Measurements from ENCODE around the gene LCAT.
"Not testable (repeated sequence)": the region's sequence is repeated elsewhere in the genome, so short reads cannot be mapped to it uniquely, and the experiment has no call there.

The LCAT gene, protein sequence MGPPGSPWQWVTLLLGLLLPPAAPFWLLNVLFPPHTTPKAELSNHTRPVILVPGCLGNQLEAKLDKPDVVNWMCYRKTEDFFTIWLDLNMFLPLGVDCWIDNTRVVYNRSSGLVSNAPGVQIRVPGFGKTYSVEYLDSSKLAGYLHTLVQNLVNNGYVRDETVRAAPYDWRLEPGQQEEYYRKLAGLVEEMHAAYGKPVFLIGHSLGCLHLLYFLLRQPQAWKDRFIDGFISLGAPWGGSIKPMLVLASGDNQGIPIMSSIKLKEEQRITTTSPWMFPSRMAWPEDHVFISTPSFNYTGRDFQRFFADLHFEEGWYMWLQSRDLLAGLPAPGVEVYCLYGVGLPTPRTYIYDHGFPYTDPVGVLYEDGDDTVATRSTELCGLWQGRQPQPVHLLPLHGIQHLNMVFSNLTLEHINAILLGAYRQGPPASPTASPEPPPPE

DNA sequence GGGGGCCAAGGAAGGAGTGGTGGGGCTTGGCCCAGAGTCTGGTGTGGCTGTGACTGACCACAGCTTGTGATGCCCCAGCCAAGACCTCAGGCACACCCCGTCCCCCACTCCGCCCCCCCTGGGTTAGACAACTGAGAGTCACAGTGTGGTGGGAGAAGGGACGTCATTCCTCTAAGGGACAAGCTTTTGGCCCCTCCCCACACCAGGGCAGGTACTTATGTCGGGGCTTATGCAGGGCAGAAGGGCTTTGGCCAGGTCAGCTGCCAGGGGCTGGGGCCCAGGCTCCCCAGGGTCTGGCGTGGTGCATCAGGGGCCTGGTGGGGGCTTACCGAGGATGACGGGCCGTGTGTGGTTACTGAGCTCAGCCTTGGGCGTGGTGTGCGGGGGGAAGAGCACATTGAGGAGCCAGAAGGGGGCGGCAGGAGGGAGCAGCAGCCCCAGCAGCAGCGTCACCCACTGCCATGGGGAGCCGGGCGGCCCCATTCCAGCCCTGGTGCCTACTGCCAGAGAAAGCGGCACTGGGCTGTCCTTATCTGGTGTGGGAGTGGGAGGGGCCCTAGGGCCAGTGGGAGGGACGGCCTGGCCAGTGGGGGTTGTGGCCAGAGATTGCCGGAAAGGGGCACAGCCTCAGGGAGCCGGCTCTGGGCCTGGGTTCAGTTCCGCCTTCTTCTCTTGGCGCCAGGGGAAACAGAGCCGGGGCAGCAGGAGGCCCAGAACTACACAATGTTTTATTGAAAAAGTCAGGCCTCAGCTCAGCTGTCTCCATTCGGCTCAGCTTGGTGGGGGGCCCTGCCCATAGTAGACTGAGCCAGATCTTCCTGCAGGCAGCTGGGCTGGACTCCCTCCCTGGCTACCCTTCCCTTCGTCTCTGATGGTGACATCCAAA lies at the start of gene LCAT:
LCAT (minus strand) TSS at position 502 of the 886 bp plus-strand sequence; CDS start at position 483, 19 bp downstream.
- no peak for DNase-seq

DNA sequence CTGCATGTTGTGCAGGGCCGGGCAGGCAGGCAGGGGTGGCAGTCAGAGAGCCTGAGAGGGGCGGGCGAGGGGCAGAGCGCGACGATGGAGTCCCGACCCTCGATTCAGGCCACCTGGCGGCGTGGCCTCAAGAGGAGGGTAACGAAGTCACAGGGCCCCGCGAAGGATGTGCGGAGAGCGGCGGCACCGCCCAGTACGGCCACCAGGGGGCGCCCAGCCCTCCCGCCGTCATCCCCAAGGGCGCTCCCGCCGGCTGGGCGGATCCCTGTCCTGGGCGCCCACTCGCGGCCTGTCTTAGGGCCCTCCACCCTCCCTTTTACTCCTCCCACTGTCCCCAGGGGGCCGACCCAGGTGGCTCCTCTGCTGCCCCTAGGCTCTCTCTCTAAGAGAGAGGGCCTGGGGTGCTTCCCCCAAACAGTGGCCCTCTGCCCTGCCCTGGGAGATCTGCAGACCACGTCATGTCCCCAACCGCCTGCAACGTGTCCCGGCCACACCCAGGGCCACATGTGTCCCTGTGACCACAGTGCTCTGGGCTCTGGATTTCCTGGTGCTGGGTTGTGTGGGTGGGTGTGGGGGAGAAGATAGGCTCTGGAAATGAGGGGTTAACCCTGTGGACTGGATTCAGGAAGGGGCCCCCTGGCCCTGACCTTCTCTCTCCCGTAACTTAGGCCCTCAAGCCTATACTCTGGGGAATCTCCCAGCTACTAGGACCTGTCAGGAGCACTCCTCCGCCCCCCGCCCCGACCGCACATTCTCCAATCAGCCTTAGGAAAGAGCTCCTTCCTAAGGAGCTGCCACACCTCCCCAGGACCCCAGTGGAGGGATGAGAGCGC lies 49.5 kb upstream of the LCAT start:
- DNase-seq, result peak; percentile 63

DNA sequence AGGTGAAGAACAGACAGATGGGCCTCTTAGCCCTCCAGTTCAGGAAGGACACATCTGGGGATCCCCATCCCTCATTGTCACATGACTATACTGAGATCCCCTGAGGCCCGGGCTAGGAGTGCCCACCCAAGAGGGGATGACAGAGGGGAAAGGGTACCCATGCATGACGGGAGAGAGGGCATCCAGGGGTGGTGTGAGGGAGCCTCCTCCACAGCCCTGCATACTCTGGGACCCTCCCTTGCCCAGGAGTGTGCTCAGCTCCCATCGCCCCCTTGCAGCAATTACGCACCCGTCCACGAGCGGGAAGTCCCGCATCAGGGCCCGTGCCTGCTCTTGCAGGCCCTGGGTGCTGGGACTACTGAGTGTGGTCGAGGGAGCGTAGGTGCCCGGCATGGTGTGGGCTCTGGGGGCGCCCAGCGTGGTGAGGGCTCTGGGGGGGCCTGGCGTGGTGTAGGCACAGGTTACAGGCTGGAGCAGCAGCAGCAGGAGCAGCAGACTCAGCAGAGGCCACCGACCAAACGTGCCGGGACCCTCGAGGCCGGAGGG lies 48.8 kb upstream of the LCAT start:
- no peak for DNase-seq

DNA sequence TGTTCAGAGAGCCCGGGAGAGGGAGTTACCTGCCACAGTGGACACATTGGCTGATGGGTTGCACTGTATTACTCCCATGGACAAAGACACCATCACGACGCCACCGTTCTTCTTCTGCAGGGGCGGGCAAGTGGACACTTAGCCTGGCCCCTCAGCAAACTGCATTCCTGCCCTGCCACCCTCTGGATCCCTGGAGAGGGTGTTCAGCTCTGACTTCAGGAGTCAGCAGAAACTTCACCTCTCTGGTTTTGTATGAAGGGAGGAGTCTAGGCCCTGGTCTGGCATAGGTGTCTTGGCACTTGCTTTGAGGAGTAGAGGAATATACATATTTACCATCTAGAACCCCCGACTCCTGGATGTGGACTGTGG lies 46.1 kb upstream of the LCAT start:
- no peak for DNase-seq

DNA sequence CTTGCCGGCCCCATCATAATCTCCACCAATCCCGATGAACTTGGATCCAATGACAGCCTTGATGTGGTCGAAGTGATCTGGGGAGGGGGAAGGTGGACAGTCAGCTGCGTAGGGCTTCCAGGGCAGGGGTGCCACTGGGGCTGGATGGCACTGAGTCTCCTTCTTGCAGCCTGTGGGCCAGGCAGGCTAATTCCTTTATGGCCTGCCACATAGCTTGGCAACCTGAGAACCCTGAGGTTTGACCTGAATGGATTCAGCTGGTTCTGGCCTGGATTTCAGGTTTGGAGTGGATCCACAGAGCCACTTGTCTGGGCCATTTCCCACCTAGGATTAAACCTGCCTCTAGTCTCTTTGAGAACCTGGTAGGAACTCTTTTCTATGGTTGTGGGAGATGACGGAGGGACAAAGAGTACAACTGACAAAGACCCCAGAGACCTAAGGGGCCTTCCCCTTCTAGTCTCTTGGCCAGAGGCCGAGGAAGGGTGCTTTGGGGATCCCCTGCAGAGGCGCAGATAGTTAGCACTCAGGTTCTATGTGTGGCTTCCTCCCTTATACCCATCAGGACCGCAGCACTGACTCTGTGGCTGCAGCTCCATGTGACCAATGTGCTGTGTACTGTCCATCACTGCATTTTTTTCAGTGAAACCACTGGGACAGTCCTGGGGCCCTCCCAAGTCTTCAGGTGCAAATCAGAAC lies 45.5 kb upstream of the LCAT start:
- DNase-seq, result no peak

DNA sequence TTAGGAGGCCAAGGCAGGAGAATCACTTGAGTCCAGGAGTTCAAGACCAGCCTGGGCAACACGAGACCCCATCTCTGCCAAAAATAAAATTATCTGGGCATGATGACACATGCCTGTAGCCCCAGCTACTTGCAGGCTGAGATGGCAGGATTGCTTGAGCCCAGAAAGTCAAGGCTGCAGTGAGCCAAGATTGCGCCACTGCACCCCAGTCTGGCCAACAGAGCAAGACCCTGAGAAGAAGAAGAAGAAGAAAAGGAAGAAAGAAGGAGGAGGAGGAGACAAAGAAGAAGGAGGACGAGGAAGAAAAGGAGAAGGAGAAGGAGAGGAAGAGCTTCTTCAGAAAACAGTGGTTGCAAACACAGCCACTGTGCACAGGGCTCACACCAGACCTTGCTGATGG lies 44.8 kb upstream of the LCAT start:
- no peak for DNase-seq

DNA sequence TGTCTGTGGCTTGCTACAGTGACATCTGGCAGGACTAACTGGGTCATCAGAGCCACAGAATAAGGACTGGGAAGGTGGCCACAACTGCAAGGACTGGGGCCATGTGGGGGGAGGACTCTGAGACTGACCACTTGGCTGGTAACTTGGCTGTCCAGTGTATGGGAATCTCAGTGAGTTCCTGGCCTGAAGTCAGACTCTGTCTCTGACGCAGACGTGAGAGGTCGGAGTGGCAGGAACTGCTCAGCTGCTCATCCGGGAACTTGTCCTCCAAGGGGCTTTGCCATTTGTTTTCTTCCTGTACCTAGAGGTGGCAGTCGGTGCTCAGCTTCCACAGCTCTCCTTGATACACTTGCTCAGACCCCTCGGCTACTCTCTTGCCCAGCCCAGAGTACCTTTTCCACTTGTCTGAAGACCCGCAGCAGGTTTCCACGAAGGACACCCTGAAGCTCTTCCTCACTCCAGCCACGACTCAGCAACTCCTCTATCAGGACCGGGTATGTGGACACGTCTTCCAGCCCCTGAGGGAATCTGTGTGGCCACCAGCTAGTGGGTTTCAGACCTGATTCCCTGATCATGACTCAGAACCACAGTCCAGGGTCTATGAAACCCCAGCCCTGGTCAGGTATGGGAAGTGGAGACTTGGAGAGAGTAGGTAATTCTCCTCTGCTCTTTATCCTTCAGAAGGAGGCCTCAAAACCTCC lies 43.7 kb upstream of the LCAT start:
- no peak for DNase-seq

DNA sequence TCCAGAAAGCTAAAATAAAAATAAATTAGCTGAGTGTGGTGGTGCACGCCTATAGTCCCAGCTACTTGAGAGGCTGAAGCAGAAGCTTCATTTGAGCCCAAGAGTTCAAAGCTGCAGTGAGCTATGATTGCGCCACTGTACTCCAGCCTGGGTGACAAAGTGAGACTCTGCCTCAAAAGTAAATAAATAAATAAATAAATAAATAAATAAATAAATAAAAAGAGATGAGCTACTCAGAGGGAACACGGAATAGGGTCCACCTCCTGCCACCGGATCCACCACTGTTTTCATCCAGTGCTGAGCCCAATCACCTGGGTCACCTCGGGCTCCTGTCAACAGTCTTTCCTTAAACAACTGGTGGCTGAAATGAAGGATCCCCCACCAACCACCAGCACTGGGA lies 43.0 kb upstream of the LCAT start:
- DNase-seq, result no peak

DNA sequence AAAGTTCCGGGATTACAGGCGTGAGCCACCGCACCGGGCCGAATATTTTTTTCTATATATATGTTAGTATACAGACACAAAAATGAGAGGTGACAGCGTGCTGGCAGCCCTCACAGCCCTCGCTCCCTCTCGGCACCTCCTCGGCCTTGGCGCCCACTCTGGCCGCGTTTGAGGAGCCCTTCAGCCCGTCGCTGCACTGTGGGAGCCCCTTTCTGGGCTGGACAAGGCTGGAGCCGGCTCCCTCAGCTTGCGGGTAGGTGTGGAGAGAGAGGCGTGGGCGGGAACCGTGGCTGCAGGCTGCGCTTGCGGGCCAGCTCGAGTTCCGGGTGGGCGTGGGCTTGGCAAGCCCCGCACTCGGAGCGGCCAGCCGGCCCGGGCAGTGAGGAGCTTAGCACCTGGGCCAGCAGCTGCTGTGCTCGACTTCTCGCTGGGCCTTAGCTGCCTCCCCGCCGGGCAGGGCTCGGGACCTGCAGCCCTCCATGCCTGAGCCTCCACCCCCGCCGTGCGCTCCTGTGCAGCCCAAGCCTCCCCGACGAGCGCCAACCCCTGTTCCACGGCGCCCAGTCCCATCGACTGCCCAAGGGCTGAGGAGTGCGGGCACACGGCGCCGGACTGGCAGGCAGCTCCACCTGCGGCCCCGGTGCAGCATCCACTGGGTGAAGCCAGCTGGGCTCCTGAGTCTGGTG lies 38.2 kb upstream of the LCAT start:
- no peak for DNase-seq

DNA sequence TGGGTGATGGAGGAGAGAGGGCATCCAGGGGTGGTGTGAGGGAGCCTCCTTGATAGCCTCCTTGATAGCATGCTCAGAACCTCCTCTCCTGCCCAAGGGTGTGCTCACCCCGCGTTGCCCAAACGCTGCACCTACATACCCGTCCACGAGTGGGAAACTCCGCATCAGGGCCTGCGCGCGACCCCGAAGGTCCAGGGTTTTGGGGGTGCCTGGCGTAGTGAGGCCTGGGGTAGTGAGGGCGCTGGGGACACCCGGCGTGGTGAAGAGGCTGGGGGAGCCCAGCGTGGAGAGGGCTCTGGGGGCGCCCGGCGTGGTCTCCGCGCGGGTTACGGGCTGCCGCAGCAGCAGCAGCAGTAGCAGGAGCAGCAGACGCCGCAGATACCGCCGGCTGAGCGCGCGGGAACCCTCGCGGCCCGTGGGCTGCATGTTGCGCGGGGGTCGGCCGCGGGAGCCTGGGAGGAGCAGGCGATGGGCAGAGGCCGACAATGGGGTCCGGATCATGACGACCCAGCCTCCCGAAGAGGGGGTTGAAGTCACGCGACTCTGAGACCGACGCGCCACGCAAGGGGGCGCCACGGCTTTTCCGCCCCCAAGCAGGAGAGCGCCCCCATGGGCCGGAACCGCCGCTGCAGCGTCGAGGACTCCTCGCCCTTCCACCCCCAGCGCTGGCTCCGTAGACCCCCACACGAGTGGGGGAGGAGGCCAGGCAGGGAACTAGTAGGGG lies 36.2 kb upstream of the LCAT start, which contains the start of gene DPEP3:
DPEP3 (minus strand) TSS at position 545 of the 724 bp plus-strand sequence; CDS start at position 426, 119 bp downstream.
- no peak for DNase-seq

DNA sequence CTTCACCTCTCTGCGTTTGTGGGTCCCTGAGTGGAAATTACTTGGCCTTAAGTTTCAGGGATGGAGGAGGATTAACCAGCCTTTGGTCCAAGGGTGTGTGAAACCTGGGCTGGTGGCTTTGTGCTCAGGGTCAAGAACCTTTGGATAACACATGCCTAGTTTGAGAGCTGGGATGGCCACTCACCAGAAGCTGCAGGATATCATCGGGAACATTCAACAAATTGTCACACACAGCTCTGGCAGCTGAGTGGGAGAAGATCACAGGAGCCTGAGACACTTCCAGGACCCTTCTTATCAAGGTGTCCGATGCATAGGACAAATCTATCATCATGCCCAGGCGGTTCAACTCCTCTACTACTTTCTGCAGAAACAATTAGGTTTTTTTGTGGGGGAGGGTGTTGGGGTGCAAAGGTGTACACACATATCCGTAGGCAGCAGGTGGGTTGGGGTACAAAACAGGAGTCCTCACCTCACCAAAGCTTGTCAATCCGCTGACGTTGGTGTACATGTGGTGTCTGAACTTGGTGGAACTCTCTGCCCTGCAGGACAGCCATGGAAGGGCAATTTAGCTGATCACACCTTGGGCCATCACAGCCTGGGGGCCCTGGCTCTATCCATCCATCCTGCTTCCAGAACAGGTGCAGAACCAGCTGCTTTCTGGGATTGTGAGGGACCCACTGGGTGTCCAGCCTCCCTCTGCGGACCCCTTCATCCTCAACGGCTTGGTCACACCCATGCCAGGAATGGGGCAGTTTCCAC lies 33.7 kb upstream of the LCAT start:
- DNase-seq, result no peak

DNA sequence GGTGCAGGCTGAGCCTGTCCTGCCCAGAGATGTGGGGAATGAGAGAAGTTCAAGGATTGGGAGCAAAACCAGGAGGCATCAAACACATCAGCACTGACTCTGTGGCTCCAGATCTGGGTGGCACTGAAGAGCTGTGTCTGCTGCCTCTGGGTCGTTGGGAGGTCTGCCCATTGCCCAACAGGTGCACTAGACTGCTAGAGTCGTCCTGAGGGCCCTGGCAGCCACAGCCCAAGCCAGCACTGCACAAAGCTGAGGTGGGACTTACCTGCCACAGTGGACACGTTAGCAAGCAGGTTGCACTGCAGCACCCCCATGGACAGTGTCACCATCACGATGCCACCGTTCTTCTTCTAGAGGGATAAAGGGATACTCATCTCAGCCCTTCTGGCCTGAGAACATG lies 33.1 kb upstream of the LCAT start:
- no peak for DNase-seq

DNA sequence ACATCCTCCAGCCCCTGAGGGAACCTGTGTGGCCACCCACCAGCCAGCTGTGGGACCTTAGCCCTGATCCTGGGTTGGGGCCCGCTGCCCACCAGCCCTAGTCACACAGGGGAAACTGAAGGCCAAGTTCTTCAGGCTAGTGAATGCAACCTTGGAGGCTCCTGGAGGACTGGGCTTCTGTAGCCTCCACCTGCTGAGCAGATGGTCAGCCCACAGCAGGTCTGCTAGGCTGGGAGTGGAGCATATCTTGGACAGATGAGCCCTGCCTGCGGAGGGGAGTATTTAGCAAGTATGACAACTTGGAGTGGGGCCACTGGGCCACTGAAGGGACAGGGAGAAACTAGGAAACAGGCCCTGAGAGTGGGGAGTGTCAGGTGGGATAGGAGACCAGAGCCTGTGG lies 32.3 kb upstream of the LCAT start:
- no peak for DNase-seq

DNA sequence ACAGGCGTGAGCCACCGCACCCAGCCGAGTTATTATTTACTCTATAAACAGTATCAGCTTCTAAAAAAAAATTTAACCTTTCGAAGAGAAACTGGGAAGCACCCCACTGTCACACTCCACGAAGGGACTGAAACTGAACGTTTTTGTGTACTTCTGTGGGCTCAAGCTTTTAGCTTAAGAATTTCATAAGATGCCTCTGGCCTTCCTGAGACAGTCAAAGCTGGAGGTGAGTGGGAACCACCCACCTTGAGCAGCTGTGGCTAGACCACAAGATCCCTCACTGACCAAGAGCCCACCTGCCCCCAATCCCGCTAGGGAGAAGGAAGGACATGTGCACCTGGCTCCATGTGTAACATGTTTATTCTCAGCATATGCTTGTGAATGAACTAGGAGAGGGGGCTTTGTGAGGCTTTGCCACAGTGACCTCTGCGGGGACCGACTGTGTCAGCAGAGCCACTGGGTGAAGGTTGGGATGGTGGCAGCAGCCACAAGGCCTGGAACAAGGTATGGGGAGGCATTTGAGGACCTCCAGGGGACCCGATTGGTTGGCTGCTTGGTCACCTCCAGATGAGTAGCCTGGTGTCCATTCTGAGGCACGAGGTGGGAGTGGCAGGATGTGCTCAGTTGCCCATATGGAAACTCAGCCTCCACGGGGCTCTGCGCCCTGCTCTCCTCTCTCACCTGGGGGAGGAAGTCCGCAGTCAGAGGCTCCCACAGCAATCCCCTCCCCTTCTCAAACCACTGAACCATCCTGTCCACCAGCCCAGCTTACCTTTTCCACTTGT lies 31.6 kb upstream of the LCAT start:
- no peak for DNase-seq

DNA sequence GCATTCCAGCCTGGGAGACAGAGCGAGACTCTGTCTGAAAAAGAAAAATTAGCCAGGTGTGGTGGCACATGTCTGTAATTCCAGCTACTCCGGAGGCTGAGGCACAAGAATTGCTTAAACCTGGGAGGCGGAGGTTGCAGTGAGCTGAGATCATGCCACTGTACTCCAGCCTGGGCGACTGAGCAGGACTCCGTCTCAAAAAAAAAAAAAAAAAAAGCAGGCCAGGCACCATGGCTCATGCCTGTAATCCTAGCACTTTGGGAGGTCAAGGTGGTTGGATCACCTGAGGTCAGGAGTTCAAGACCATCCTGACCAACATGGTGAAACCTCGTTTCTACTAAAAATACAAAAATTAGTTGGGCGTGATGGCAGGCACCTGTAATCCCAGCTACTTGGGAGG lies 28.4 kb upstream of the LCAT start:
- DNase-seq, result not testable (repeated sequence)

DNA sequence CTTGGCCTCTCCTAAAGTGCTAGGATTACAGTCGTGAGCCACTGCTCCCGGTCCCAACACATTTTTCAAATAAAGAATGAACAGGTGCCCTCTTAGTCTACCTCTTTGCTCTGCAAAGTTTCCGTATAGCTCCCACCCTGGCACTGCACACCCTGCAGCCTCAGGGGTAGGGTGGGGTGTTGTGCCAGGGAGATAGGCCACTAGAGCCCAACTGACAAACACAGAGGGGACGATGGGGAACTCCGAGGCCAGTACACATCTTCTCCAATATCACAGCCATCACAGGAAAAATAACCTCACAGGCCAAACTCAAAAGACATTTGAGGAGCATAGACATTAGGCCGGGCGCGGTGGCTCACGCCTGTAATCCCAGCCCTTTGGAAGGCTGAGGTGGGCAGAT lies 27.2 kb upstream of the LCAT start:
- DNase-seq, result no peak

DNA sequence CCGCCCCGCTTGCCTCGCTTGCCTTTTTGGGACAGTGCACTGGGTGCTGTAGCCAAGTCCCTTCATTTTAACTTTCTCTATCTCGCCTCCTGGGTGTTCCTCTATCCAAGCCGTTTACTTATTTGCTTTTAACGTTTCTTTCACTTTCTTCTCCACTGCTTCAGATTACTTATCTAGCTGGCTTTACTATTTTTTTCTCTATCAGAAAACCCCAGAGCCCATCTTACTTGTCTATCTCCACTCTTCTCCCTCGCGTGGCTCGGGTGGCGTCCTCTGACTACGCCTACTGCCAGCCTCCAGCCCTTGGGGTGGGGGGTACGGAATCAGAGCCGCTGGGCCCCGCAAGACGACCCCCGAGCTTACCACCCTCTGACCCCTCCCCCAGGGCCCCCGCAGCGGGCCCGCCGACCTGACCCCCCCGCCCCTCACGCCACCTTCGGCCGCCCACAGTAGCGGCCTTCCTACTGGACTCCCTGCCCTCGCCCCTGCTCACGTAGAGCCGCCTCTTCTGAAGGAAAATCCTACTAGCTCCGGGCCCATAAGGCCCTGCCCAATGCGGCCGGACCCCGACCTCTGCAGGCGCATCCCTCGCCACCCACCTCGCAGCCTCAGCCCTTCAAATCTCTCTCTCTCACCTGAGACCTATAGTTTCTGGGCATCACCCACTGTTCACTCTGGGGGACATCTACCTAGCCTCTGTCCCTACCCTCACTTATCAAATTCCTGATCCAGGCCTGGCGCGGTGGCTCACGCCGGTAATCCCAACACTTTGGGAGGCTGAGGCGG lies 25.5 kb upstream of the LCAT start:
- DNase-seq, result no peak
